Measurements from ENCODE around the gene CNTN4. TPM values are rescaled to one million over a fixed set of nuclear protein-coding genes. Genes with fewer than 3 reads are reported as not detected.

Gene CNTN4
- total RNA-seq, 1 donor from 2014 or later = 5.2 TPM

DNA sequence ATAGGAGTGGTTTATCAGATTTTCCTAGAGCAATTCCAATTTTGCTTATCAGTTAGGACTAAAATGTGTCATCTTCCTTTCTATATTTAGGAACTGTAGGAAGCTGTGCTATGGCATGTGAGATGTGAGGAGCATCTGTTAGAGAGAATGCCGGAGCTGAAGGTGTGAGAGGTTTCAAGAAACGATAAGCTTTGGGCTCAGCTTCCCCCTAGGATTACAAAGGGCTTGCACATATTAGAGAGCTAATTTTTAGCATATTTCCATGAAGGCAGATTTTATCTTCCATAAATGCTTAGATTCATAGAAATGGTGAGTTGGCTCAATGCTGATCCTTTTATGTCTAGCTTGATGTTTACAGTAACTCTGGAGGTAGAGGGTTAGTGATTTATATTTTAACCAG lies 120.2 kb downstream of the CNTN4 start:
- H3K9ac ChIP-seq = no peak overlapping the region
- H2AFZ ChIP-seq (replicated peaks) = no peak overlapping the region
- Mint-ChIP-seq H3K4me1 (no peaks in the 10 kb centered on the region), H3K27me3 (ENCODE audit: insufficient read depth, low read depth) (peaks cover 2% of the 10 kb centered on the region), H3K9me3 (no peaks in the 10 kb centered on the region), H3K27ac (no peak overlapping the region), H3K36me3 (no peaks in the 10 kb centered on the region), H3K4me3 (no peak overlapping the region)
- H3K4me3 ChIP-seq = no peak overlapping the region
- no peaks in the 10 kb centered on the region for H4K20me1 ChIP-seq (ENCODE audit: low read depth)
- H3K27me3 ChIP-seq = no peaks in the 10 kb centered on the region
- no peaks in the 10 kb centered on the region for H3F3A ChIP-seq (ENCODE audit: low read depth)
- no peak overlapping the region for H3K4me2 ChIP-seq
- no peaks in the 10 kb centered on the region for H3K4me1 ChIP-seq
- H3K79me2 ChIP-seq (ENCODE audit: low read depth) = no peaks in the 10 kb centered on the region
- DNase-seq (ENCODE audit: low spot score) = no peak
- H3K27ac ChIP-seq = no peak overlapping the region
- TF ChIP-seq EZH2 (IDR thresholded peaks at IDR 0.05) (no peak), EZH2phosphoT487 (IDR thresholded peaks at IDR 0.05) (no peak)
- TF ChIP-seq, protein P1, sequence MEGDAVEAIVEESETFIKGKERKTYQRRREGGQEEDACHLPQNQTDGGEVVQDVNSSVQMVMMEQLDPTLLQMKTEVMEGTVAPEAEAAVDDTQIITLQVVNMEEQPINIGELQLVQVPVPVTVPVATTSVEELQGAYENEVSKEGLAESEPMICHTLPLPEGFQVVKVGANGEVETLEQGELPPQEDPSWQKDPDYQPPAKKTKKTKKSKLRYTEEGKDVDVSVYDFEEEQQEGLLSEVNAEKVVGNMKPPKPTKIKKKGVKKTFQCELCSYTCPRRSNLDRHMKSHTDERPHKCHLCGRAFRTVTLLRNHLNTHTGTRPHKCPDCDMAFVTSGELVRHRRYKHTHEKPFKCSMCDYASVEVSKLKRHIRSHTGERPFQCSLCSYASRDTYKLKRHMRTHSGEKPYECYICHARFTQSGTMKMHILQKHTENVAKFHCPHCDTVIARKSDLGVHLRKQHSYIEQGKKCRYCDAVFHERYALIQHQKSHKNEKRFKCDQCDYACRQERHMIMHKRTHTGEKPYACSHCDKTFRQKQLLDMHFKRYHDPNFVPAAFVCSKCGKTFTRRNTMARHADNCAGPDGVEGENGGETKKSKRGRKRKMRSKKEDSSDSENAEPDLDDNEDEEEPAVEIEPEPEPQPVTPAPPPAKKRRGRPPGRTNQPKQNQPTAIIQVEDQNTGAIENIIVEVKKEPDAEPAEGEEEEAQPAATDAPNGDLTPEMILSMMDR (IDR thresholded peaks at IDR 0.05) = no peak
- no peaks in the 10 kb centered on the region for H3K36me3 ChIP-seq
- H3K9me3 ChIP-seq (ENCODE audit: low read depth) = peaks cover 9% of the 10 kb centered on the region

GRCh38 chr3:2236203-2236602 lies 137.5 kb downstream of the CNTN4 start:
- no peaks in the 10 kb centered on the region for H3K36me3 Mint-ChIP-seq
- H3K4me3 Mint-ChIP-seq = no peak overlapping the region
- Histone ChIP-seq H3K27ac (no peak overlapping the region), H3K79me2 (ENCODE audit: low read depth) (no peaks in the 10 kb centered on the region), H3K9me3 (ENCODE audit: low read depth) (no peaks in the 10 kb centered on the region), H4K20me1 (ENCODE audit: low read depth) (no peaks in the 10 kb centered on the region), H3K36me3 (no peaks in the 10 kb centered on the region), H3K4me1 (no peaks in the 10 kb centered on the region), H2AFZ (replicated peaks) (no peak overlapping the region), H3K4me3 (no peak overlapping the region), H3K9ac (no peak overlapping the region), H3F3A (ENCODE audit: low read depth) (no peaks in the 10 kb centered on the region), H3K4me2 (no peak overlapping the region), H3K27me3 (no peaks in the 10 kb centered on the region)
- TF ChIP-seq, protein P1 (IDR thresholded peaks at IDR 0.05) = no peak
- TF ChIP-seq EZH2phosphoT487 (IDR thresholded peaks at IDR 0.05) = no peak
- no peaks in the 10 kb centered on the region for H3K27me3 Mint-ChIP-seq (ENCODE audit: insufficient read depth, low read depth)
- no peak for DNase-seq (ENCODE audit: low spot score)
- no peaks in the 10 kb centered on the region for H3K9me3 Mint-ChIP-seq
- H3K4me1 Mint-ChIP-seq = no peaks in the 10 kb centered on the region
- no peak overlapping the region for H3K27ac Mint-ChIP-seq

GRCh38 chr3:2244137-2244536 lies 145.5 kb downstream of the CNTN4 start:
- TF ChIP-seq, protein P1 (IDR thresholded peaks at IDR 0.05) = no peak
- TF ChIP-seq EZH2 (IDR thresholded peaks at IDR 0.05) = no peak
- no peak for TF ChIP-seq EZH2phosphoT487 (IDR thresholded peaks at IDR 0.05)
- no peak for DNase-seq (ENCODE audit: low spot score)
- H3K27me3 ChIP-seq = no peaks in the 10 kb centered on the region
- Mint-ChIP-seq H3K36me3 (no peaks in the 10 kb centered on the region), H3K4me1 (no peaks in the 10 kb centered on the region), H3K27ac (no peak overlapping the region), H3K27me3 (ENCODE audit: insufficient read depth, low read depth) (peaks cover 2% of the 10 kb centered on the region), H3K4me3 (no peak overlapping the region), H3K9me3 (no peaks in the 10 kb centered on the region)
- no peaks in the 10 kb centered on the region for H3K9me3 ChIP-seq (ENCODE audit: low read depth)
- H4K20me1 ChIP-seq (ENCODE audit: low read depth) = no peaks in the 10 kb centered on the region
- no peak overlapping the region for H3K27ac ChIP-seq
- no peaks in the 10 kb centered on the region for H3K4me1 ChIP-seq
- no peak overlapping the region for H3K4me3 ChIP-seq
- no peaks in the 10 kb centered on the region for H3K36me3 ChIP-seq
- no peak overlapping the region for H3K4me2 ChIP-seq
- H3K79me2 ChIP-seq (ENCODE audit: low read depth) = no peaks in the 10 kb centered on the region
- no peak overlapping the region for H3K9ac ChIP-seq
- H3F3A ChIP-seq (ENCODE audit: low read depth) = no peaks in the 10 kb centered on the region
- no peak overlapping the region for H2AFZ ChIP-seq (replicated peaks)
